Activated CD4-positive, CD25-positive, alpha-beta regulatory T cell treated with anti-CD3 and anti-CD28 coated beads, Interleukin-2, amount 50 U/mL, for 24 hours (primary cell): ENCODE measurements around the gene TSPAN19.
"Not testable (repeated sequence)": the region's sequence is repeated elsewhere in the genome, so short reads cannot be mapped to it uniquely, and the experiment has no call there.

Experiments used
- ATAC-seq, 2 donors: fragments of 150-1000 bp; cut with Tn5 transposase; one replicate each; pipeline ENCODE4 v1.10.0; 2021; ENCODE audit warnings: mild to moderate bottlenecking in 1 of 2, moderate library complexity in 1 of 2

The TSPAN19 gene

GRCh38 chr12:85036234-85036707 is at the start of gene TSPAN19, which contains the start of gene LRRIQ1:
TSPAN19 (minus strand) TSS chr12:85036277; CDS start chr12:85029946, 6,331 bp downstream.
LRRIQ1 (plus strand) TSS chr12:85036351; CDS start chr12:85038177, 1,826 bp downstream.
- peak; percentile 27 to 28 for ATAC-seq

- ATAC-seq: no peak
Observed at GRCh38 chr12:85085066-85085465, 49.0 kb upstream of the TSPAN19 start.

- no peak for ATAC-seq
Observed at GRCh38 chr12:85076688-85077430, 40.8 kb upstream of the TSPAN19 start.

GRCh38 chr12:85072826-85073225 is 36.7 kb upstream of the TSPAN19 start:
- no peak for ATAC-seq

- no peak for ATAC-seq
Observed at GRCh38 chr12:85065837-85066482, 29.9 kb upstream of the TSPAN19 start.

- no peak for ATAC-seq
Observed at GRCh38 chr12:85060916-85061315, 24.8 kb upstream of the TSPAN19 start.

- ATAC-seq: no peak
Observed at GRCh38 chr12:85059594-85059993, 23.5 kb upstream of the TSPAN19 start.

GRCh38 chr12:85058339-85058738 is 22.3 kb upstream of the TSPAN19 start:
- ATAC-seq: no peak

GRCh38 chr12:85057370-85057963 is 21.4 kb upstream of the TSPAN19 start:
- no peak for ATAC-seq

GRCh38 chr12:85043829-85044228 is 7.8 kb upstream of the TSPAN19 start:
- no peak for ATAC-seq

- ATAC-seq: no peak
Observed at GRCh38 chr12:85041395-85041794, 5.3 kb upstream of the TSPAN19 start.

- ATAC-seq: no peak
Observed at GRCh38 chr12:85036733-85037132, 656 bp upstream of the TSPAN19 start.

- no peak for ATAC-seq
Observed at GRCh38 chr12:85029456-85029855, 6.6 kb downstream of the TSPAN19 start.

GRCh38 chr12:85018098-85018497 is 18.0 kb downstream of the TSPAN19 start:
- no peak for ATAC-seq

- ATAC-seq: no peak
Observed at GRCh38 chr12:85017618-85018017, 18.5 kb downstream of the TSPAN19 start.

GRCh38 chr12:85017133-85017532 is 18.9 kb downstream of the TSPAN19 start:
- no peak for ATAC-seq

- ATAC-seq: no peak
Observed at GRCh38 chr12:85016413-85016812, 19.7 kb downstream of the TSPAN19 start.

GRCh38 chr12:85007836-85008235 is 28.2 kb downstream of the TSPAN19 start:
- ATAC-seq: no peak

- no peak for ATAC-seq
Observed at GRCh38 chr12:85006206-85006605, 29.9 kb downstream of the TSPAN19 start.

GRCh38 chr12:85005615-85006014 is 30.5 kb downstream of the TSPAN19 start:
- no peak for ATAC-seq

GRCh38 chr12:85005047-85005446 is 31.0 kb downstream of the TSPAN19 start:
- ATAC-seq: not testable (repeated sequence)

- ATAC-seq: no peak
Observed at GRCh38 chr12:85004204-85004603, 31.9 kb downstream of the TSPAN19 start.

- no peak for ATAC-seq
Observed at GRCh38 chr12:85002778-85003296, 33.2 kb downstream of the TSPAN19 start.
